Thoracic aorta (tissue), 2 donors: ENCODE measurements around the gene STAT1. TPM values are rescaled to one million over a fixed set of nuclear protein-coding genes. Genes with fewer than 3 reads are reported as not detected.
"Not testable (repeated sequence)": the region's sequence is repeated elsewhere in the genome, so short reads cannot be mapped to it uniquely, and the experiment has no call there.

ENCODE experiments used
- ATAC-seq: fragments of 150-250 bp; one replicate; pipeline ENCODE4 v1.8.0; 2017; ENCODE audit warnings: low read depth; ENCODE audit not compliant: insufficient number of reproducible peaks, low FRiP score
- DNase-seq: peaks from one replicate; pipeline ENCODE4 v3.0.0-alpha.2; 2020; ENCODE audit warnings: low spot score
- H3K27ac ChIP-seq, 2 donors: fragments of 200-600 bp; sonication (generic); 1 replicate in 1 of 2; 2 replicates in 1 of 2; pipeline ENCODE4 v1.5.1; 2016; ENCODE audit warnings: mild to moderate bottlenecking in 2 of 2, moderate library complexity in 2 of 2
- H3K27me3 ChIP-seq: fragments of 200-600 bp; sonication (generic); replicated peaks from 2 replicates; pipeline ENCODE4 v1.6.0; 2016; ENCODE audit warnings: mild to moderate bottlenecking; ENCODE audit not compliant: insufficient read depth
- H3K36me3 ChIP-seq: fragments of 200-600 bp; sonication (generic); one replicate; pipeline ENCODE4 v1.5.1; 2016
- H3K4me1 ChIP-seq, 2 donors: fragments of 200-600 bp; sonication (generic); 1 replicate in 1 of 2; 2 replicates in 1 of 2; pipeline versions ENCODE4 v1.5.1 to v1.6.0; 2016; ENCODE audit warnings: low read depth in 2 of 2, mild to moderate bottlenecking in 1 of 2; ENCODE audit not compliant: control insufficient read depth in 1 of 2
- H3K4me3 ChIP-seq: fragments of 200-600 bp; sonication (generic); 2 replicates; pipeline ENCODE4 v1.5.1; 2016; ENCODE audit warnings: mild to moderate bottlenecking
- H3K9me3 ChIP-seq: fragments of 200-600 bp; sonication (generic); 2 replicates; pipeline ENCODE4 v1.5.1; 2016
- CTCF ChIP-seq: fragments of 200-600 bp; sonication (generic); IDR thresholded peaks from one replicate; pipeline ENCODE4 v1.5.1; 2019; ENCODE audit warnings: antibody characterized with exemption
- total RNA-seq, 2 donors: library from RNA; depleted of rRNA; stranded (reverse); fragments of >200 nt; gene quantifications; one replicate each; pipeline versions ENCODE4 v1.1.0 to v1.2.3, GENCODE V29; 2016

Gene STAT1
- total RNA-seq, 2 donors from 2014 or later: 67.4 to 82.6 TPM

DNA sequence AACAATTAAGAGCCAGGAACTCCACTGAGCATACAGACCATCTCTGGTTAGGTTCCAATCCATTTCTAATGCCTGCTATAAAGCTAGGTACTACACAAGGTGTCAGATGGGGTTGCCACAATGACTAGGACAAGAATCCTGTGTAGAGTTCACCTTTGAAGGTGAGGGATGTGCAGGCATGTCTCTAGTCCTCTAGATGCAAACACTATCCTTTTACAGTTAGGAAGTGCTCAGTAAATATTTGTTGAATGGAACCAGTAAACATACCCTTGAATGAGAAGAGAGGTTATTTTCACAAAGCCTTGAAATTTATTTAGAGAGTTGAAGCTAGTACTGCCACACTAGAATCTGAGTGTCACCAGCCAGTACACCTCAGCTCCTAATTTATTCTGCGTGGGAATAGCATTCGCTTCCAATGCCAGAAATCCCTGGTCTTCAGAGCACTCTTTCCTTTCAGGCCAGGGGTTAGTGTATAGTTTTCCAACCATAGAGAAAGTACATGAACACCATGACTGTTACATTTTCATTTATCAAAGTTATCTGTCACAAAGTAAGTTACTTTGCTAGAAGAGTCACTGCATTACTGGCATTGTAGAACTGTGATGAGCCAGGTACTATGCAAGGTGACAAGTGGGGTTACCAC, 48.3 kb downstream of the STAT1 start:
- Histone ChIP-seq H3K36me3 (peaks cover 16% of the 10 kb centered on the region), H3K27me3 (no peaks in the 10 kb centered on the region), H3K27ac (no peak overlapping the region), H3K4me1 (peaks cover 3 to 13% of the 10 kb centered on the region in 2 donors), H3K4me3 (no peak overlapping the region), H3K9me3 (no peaks in the 10 kb centered on the region)
- TF ChIP-seq CTCF: no peak
- DNase-seq (no peak), ATAC-seq (no peak)

- no peak overlapping the region for H3K27ac ChIP-seq
- peaks cover 13% of the 10 kb centered on the region for H3K36me3 ChIP-seq
- H3K4me3 ChIP-seq: no peak overlapping the region
- ATAC-seq: no peak
- peaks cover 3 to 13% of the 10 kb centered on the region in 2 donors for H3K4me1 ChIP-seq
- no peaks in the 10 kb centered on the region for H3K27me3 ChIP-seq
- no peak for DNase-seq
- H3K9me3 ChIP-seq: no peaks in the 10 kb centered on the region
- TF ChIP-seq CTCF: no peak
Observed at GRCh38 chr2:190964170-190964795, 49.7 kb downstream of the STAT1 start.

- Histone ChIP-seq H3K4me3 (no peak overlapping the region), H3K36me3 (peaks cover 7% of the 10 kb centered on the region)
- TF ChIP-seq CTCF: no peak
Observed at GRCh38 chr2:190963088-190963487, 50.9 kb downstream of the STAT1 start.

GRCh38 chr2:190961918-190962487, 52.0 kb downstream of the STAT1 start:
- Histone ChIP-seq H3K4me3 (no peak overlapping the region), H3K9me3 (no peaks in the 10 kb centered on the region), H3K27ac (peak overlapping the region in 1 of 2 donors; percentile 41), H3K4me1 (peaks cover 3 to 13% of the 10 kb centered on the region in 2 donors), H3K27me3 (no peaks in the 10 kb centered on the region), H3K36me3 (peaks cover 5% of the 10 kb centered on the region)
- no peak for ATAC-seq
- TF ChIP-seq CTCF: no peak
- DNase-seq: no peak

More at GRCh38 chr2:190963088-190963487, 50.9 kb downstream of the STAT1 start:
- ATAC-seq (no peak), DNase-seq (no peak)
- Histone ChIP-seq H3K4me1 (peaks cover 3 to 13% of the 10 kb centered on the region in 2 donors), H3K27ac (no peak overlapping the region), H3K27me3 (no peaks in the 10 kb centered on the region), H3K9me3 (no peaks in the 10 kb centered on the region)

DNA sequence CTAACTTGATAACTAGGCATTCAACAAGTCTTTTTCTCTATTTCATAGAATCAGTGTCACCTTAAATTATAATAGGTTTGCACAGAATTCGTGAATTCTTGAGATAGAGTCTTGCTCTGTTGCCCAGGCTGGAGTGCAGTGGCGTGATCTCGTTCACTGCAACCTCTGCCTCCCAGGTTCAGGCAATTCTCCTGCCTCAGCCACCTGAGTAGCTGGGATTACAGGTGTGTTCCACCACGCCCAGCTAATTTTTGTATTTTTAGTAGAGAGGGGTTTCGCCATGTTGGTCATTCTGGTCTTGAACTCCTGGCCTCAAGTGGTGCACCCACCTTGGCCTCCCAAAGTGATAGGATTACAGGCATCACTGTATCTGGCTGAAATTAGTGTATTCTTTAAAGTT, 52.9 kb downstream of the STAT1 start:
- not testable (repeated sequence) for H3K36me3 ChIP-seq

More for the DNA sequence above, 52.9 kb downstream of the STAT1 start:
- ATAC-seq, DNase-seq, H3K4me3 ChIP-seq, H3K27me3 ChIP-seq, H3K9me3 ChIP-seq, H3K27ac ChIP-seq: not testable (repeated sequence)
- H3K4me1 ChIP-seq: peaks cover 3 to 13% of the 10 kb centered on the region in 2 donors
